Endothelial cell of umbilical vein (primary cell): ENCODE measurements around the gene KIR3DL3. TPM values are rescaled to one million over a fixed set of nuclear protein-coding genes. Genes with fewer than 3 reads are reported as not detected.

Experiments
- BruUV-seq: library from RNA; stranded (reverse); fragments of 400-500 nt; replicated peaks from 2 replicates; lab custom pipeline; 2021; lab: Mats Ljungman, UMichigan
- CTCF ChIA-PET: fragments of 300-600, 350-600 bp; sonication (Branson Sonifier 250); formaldehyde crosslinking; loops from one replicate; lab custom pipeline; 2021; ENCODE audit warnings: antibody characterized with exemption, inconsistent platforms; lab: Charles Lee
- POLR2A ChIA-PET: fragments of 300-600, 350-600 bp; sonication (Branson Sonifier 250); formaldehyde crosslinking; loops from one replicate; lab custom pipeline; 2021; ENCODE audit warnings: antibody characterized with exemption, inconsistent platforms; lab: Charles Lee
- DNase-seq: peaks from one replicate; pipeline ENCODE4 v3.0.0-alpha.2; 2011; ENCODE audit warnings: low read depth, low spot score
- FAIRE-seq: peaks from 2 replicates; lab custom pipeline; 2011; peaks lifted over from hg19 to GRCh38; lab: Jason Lieb, UNC
- H2AFZ ChIP-seq: 2 replicates; pipeline ENCODE4 v1.6.0; 2012; ENCODE audit warnings: low read depth, low read length, control low read depth, inconsistent platforms
- H3K27ac ChIP-seq: 2 replicates; pipeline ENCODE4 v1.5.1; 2011; ENCODE audit warnings: low read depth, mild to moderate bottlenecking, control low read depth, low read length, moderate library complexity; ENCODE audit not compliant: insufficient read depth
- H3K27me3 ChIP-seq, 2 experiments: 2 replicates each; pipeline versions ENCODE4 v1.6.0 to v1.6.1; 2011; ENCODE audit warnings: low read length in 2 of 2, mixed read lengths in 1 of 2; ENCODE audit not compliant: control insufficient read depth in 2 of 2, insufficient read depth in 2 of 2
- H3K36me3 ChIP-seq, 2 experiments: 2 replicates in 1 of 2; 3 replicates in 1 of 2; pipeline ENCODE4 v1.5.1; 2011; ENCODE audit warnings: low read length in 2 of 2, mild to moderate bottlenecking in 1 of 2, moderate library complexity in 1 of 2; ENCODE audit not compliant: control insufficient read depth in 2 of 2, insufficient read depth in 2 of 2; ENCODE audit errors: extremely low read depth in 1 of 2
- H3K4me1 ChIP-seq: 3 replicates; pipeline ENCODE4 v1.5.1; 2011; ENCODE audit warnings: mild to moderate bottlenecking, low read length; ENCODE audit not compliant: control insufficient read depth, insufficient read depth; ENCODE audit errors: extremely low read depth
- H3K4me2 ChIP-seq: 2 replicates; pipeline ENCODE4 v1.6.1; 2011; ENCODE audit warnings: low read length, control low read depth, mixed read lengths; ENCODE audit not compliant: insufficient read depth
- H3K4me3 ChIP-seq, 3 experiments: fragments of 200-600 bp in 1 of 3; sonication (generic), shearing (Covaris generic) in 1 of 3; replicated peaks in 1 of 3; 2 replicates each; pipeline ENCODE4 v1.5.1; 2011 to 2016; ENCODE audit warnings: control low read depth in 3 of 3, low read length in 3 of 3, mild to moderate bottlenecking in 2 of 3, inconsistent platforms in 1 of 3, low read depth in 1 of 3, moderate library complexity in 1 of 3; ENCODE audit not compliant: insufficient read depth in 1 of 3
- H3K79me2 ChIP-seq: 2 replicates; pipeline ENCODE4 v1.6.0; 2012; ENCODE audit warnings: low read length, inconsistent platforms; ENCODE audit not compliant: control insufficient read depth, insufficient read depth
- H3K9ac ChIP-seq: replicated peaks from 2 replicates; pipeline ENCODE3; 2011; ENCODE audit warnings: low read length, control low read depth; ENCODE audit not compliant: insufficient read depth; ENCODE audit errors: extremely low read depth
- H3K9me1 ChIP-seq: replicated peaks from 3 replicates; pipeline ENCODE4 v1.6.0; 2011; ENCODE audit warnings: mild to moderate bottlenecking, low read length; ENCODE audit not compliant: control insufficient read depth, insufficient read depth; ENCODE audit errors: extremely low read depth
- H3K9me3 ChIP-seq: replicated peaks from 2 replicates; pipeline ENCODE4 v1.5.1; 2012; ENCODE audit warnings: low read length, inconsistent platforms; ENCODE audit not compliant: control insufficient read depth, insufficient read depth
- H4K20me1 ChIP-seq: replicated peaks from 2 replicates; pipeline ENCODE3; 2011; ENCODE audit warnings: mild to moderate bottlenecking, low read length; ENCODE audit not compliant: control insufficient read depth, insufficient read depth; ENCODE audit errors: extremely low read depth
- CTCF ChIP-seq, 2 donors: IDR thresholded peaks; 1 replicate in 1 of 2; 2 replicates in 1 of 2; pipeline ENCODE4 v1.5.1; 2011; ENCODE audit warnings: low read length in 2 of 2, mild to moderate bottlenecking in 2 of 2, moderate library complexity in 2 of 2, control low read depth in 1 of 2, inconsistent platforms in 1 of 2, low read depth in 1 of 2; ENCODE audit not compliant: insufficient read depth in 1 of 2; ENCODE audit errors: extremely low read depth in 1 of 2
- EZH2 ChIP-seq: IDR thresholded peaks from 2 replicates; pipeline ENCODE4 v1.6.1; 2012; ENCODE audit warnings: borderline replicate concordance, low read depth, mild to moderate bottlenecking, moderate library complexity, low read length, inconsistent platforms; ENCODE audit not compliant: severe bottlenecking
- FOS ChIP-seq: IDR thresholded peaks from 2 replicates; pipeline ENCODE4 v1.6.1; 2011; ENCODE audit warnings: mild to moderate bottlenecking, low read length, moderate library complexity, borderline replicate concordance; ENCODE audit not compliant: insufficient read depth
- GATA2 ChIP-seq: IDR thresholded peaks from 2 replicates; pipeline ENCODE4 v1.7.0; 2011; ENCODE audit warnings: low read depth, mild to moderate bottlenecking, moderate library complexity, mixed read lengths, low read length; ENCODE audit not compliant: insufficient read length, insufficient read depth
- JUN ChIP-seq: IDR thresholded peaks from 2 replicates; pipeline ENCODE4 v1.6.1; 2011; ENCODE audit warnings: borderline replicate concordance, low read depth; ENCODE audit not compliant: insufficient read length, insufficient read depth
- MAX ChIP-seq: IDR thresholded peaks from 2 replicates; pipeline ENCODE4 v1.6.1; 2011; ENCODE audit not compliant: insufficient read depth, insufficient read length
- MYC ChIP-seq: IDR thresholded peaks from one replicate; pipeline ENCODE4 v1.6.1; 2011; ENCODE audit warnings: mild to moderate bottlenecking, low read depth, low read length
- POLR2A ChIP-seq: IDR thresholded peaks from 2 replicates; pipeline ENCODE4 v1.6.1; 2012; ENCODE audit warnings: low read depth, mild to moderate bottlenecking, control low read depth, low read length
- POLR2AphosphoS5 ChIP-seq: IDR thresholded peaks from 2 replicates; pipeline ENCODE4 v1.6.1; 2012; ENCODE audit warnings: low read depth, mild to moderate bottlenecking, control low read depth, low read length, moderate library complexity; ENCODE audit not compliant: insufficient read depth
- dilution Hi-C: fragments of 300-500 bp; cut with MboI; formaldehyde crosslinking; loops from one replicate; pipeline ENCODE4 v1.15.0; 2019; ENCODE audit warnings: low sequenced_read_pairs; ENCODE audit not compliant: extremely low pct_ligation_motif_present
- intact Hi-C: fragments of 100-400 bp; cut with micrococcal nuclease; formaldehyde crosslinking; loops from one replicate; pipeline ENCODE4 v1.10.0; 2022
- polyA plus RNA-seq, 4 experiments: library from polyadenylated mRNA; depleted of rRNA in 3 of 4; stranded (reverse) in 3 of 4; unstranded in 1 of 4; fragments of >200 nt; gene quantifications; 2 replicates each; pipeline versions ENCODE4 v1.2.1 to v1.2.3, GENCODE V29; 2011 to 2012; ENCODE audit warnings: missing spikeins in 1 of 4
- total RNA-seq: library from RNA; stranded (reverse); gene quantifications from 2 replicates; pipeline ENCODE4 v1.2.3, GENCODE V29; 2021

KIR3DL3 gene
- total and polyA plus RNA-seq, 2 donors (not counting 3 experiments of a cell fraction or from before 2014, with no cell fraction given), result not detected

- BruUV-seq, result no TSS peak
- ChIA-PET POLR2A (no interaction called here), CTCF (no interaction called here)
- no peak for TF ChIP-seq MYC
- no peak for TF ChIP-seq POLR2AphosphoS5
- TF ChIP-seq MAX, result no peak
- TF ChIP-seq JUN, result no peak
- TF ChIP-seq POLR2A, result no peak
- H4K20me1 ChIP-seq, result no peaks in the 10 kb centered on the region
- no peaks in the 10 kb centered on the region for H3K9me3 ChIP-seq
- H3K4me2 ChIP-seq, result no peak overlapping the region
- H3K4me1 ChIP-seq, result no peaks in the 10 kb centered on the region
- dilution Hi-C loops, result no loop called here
- intact Hi-C loops, result no loop called here
- H3K79me2 ChIP-seq, result no peaks in the 10 kb centered on the region
- no peak overlapping the region for H3K27ac ChIP-seq
- H3K9ac ChIP-seq, result no peak overlapping the region
- no peaks in the 10 kb centered on the region for H3K36me3 ChIP-seq
- H3K9me1 ChIP-seq, result no peaks in the 10 kb centered on the region
- no peak for FAIRE-seq
- H3K27me3 ChIP-seq, result no peaks in the 10 kb centered on the region
- H3K4me3 ChIP-seq, result no peak overlapping the region
- H2AFZ ChIP-seq, result no peak overlapping the region
- DNase-seq, result no peak
Observed at GRCh38 chr19:54707962-54708361, 16.3 kb upstream of the KIR3DL3 start.

- DNase-seq, result no peak
- FAIRE-seq, result no peak
- TF ChIP-seq POLR2A (no peak), MAX (no peak), GATA2 (no peak), MYC (no peak), EZH2 (no peak), CTCF (IDR thresholded peaks at IDR 0.05; ENCODE audit: extremely low read depth in 1 of 2, insufficient read depth in 1 of 2, low read depth in 1 of 2, low read length in 2 of 2) (no peak), FOS (no peak), POLR2AphosphoS5 (no peak), JUN (no peak)
- no peaks in the 10 kb centered on the region for H3K36me3 ChIP-seq
- ChIA-PET POLR2A (no interaction called here), CTCF (no interaction called here)
- H3K9me1 ChIP-seq, result no peaks in the 10 kb centered on the region
- no peaks in the 10 kb centered on the region for H3K79me2 ChIP-seq
- dilution Hi-C loops (no loop called here), intact Hi-C loops (no loop called here)
- no peaks in the 10 kb centered on the region for H3K9me3 ChIP-seq
- H2AFZ ChIP-seq, result no peak overlapping the region
- H3K4me1 ChIP-seq, result no peaks in the 10 kb centered on the region
- no TSS peak for BruUV-seq
- H3K4me3 ChIP-seq, result no peak overlapping the region
- no peaks in the 10 kb centered on the region for H4K20me1 ChIP-seq
- H3K9ac ChIP-seq, result no peak overlapping the region
- no peak overlapping the region for H3K4me2 ChIP-seq
- H3K27ac ChIP-seq, result no peak overlapping the region
- H3K27me3 ChIP-seq, result no peaks in the 10 kb centered on the region
Observed at GRCh38 chr19:54708781-54709180, 15.5 kb upstream of the KIR3DL3 start.
